GM04503 (cell line): ENCODE results near the gene EXOSC5.
"Not testable (repeated sequence)": the region's sequence is repeated elsewhere in the genome, so short reads cannot be mapped to it uniquely, and the experiment has no call there.

Source experiments
- DNase-seq: peaks from one replicate; pipeline ENCODE4 v3.0.0-alpha.2; 2012; ENCODE audit warnings: low read depth

Gene EXOSC5

DNA sequence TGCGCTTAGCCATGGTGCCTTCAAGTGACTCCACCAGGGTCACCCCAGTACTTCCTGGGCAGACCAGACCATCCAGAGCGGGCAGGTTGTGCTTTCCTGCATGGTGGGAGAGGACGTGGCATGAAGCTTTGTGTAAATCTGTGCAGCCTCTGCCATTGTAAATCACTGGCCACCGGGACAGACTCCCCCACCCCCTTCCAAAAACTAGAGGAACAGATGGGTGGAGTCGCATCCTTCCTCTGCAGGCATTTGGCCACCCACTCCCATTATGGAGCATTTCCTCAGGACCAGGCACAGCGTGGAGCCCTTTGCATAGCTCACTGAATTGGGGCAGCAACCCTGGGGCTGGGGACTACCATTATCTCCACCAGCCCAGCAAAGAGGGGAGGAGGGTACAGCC is 8.6 kb upstream of the EXOSC5 start:
- no peak for DNase-seq

DNA sequence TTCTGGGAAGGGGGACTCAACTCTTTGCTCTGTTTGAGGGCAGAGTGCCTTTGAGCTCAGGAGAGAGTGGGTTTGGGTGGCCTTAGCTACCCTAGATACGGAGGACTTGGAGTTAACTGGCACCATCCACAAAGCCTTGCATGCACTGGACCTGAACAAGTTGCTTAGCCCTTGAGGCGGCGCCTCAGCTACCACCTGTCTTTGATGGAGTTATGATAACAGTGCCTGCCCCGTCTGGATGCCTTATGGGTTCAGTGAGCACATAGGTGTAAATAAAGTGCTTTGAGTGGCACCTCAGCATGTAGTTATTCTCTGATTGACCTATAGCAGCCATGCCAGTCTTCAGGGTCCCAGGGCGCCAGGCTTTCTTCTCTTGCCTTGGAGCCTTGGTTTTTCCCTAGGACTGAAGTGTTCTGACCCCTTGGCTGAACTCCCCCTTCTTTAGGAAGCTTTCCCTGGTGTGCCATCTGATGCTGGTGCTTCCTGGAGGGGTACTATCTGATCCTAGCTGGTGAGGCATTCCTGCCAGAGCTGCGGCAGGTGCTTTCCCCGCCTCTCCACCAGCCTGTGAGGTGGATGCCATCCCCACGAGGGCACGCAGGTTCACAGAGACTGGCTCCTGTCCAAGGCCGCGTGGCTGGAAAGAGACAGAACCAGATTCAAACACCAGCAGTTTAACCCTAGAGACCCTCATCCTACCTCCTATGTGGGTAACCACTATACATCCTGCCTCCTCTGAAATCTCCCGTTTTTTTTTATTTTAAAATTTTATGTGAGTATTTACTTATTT is 6.2 kb upstream of the EXOSC5 start:
- DNase-seq: no peak

DNA sequence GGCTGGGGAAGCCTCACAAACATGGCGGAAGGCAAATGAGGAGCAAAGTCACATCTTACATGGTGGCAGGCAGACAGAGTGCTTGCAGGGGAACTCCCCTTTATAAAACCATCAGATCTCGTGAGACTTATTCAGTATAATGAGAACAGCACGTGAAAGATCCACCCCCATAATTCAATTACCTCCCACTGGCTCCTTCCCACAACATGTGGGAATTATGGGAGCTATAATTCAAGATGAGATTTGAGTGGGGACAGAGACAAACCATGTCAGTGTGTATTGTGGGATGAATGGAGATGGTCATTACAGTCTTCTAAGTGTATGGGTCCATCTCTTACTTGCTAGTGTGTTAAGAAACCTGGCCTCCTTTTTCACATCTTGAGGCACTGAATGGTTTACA is 4.9 kb upstream of the EXOSC5 start:
- no peak for DNase-seq

DNA sequence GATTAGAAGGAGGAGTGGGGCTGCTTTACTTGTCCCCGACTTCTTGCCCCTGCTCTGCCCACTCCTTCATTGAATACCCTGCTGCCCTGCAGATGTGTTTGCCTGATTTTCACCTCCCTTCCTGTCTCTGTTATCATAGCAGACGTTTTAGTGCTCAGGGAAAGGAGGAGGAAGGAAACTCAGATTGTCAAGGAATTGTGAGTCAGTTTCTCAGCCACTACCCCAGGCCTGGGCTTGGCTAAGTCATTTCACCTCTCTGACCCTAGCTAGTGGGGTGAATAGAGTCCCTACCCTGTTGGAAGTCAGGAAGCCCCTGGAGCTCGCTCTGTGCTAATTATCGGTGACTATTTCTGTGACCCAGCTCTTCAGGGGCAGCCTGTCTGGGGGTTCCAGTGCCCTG is 4.3 kb upstream of the EXOSC5 start:
- DNase-seq: no peak

DNA sequence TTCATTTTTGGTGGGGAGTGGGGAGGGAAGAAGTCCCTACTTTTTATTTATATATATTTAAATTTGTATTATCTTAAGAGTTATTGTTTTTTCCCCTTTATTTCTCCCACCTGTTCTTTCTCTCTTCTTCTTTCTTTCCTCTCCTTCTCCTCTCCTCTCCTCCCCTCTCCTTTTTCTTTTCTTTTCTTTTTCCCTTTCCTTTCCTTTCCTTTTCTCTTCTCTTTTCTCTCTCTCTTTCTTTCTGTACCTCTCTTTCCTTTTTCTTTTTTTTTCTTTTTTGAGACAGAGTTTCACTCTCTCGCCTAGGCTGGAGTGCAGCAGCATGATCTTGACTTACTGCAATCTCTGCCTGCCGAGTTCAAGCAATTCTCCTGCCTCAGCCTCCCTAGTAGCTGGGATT is 2.4 kb upstream of the EXOSC5 start:
- no peak for DNase-seq

DNA sequence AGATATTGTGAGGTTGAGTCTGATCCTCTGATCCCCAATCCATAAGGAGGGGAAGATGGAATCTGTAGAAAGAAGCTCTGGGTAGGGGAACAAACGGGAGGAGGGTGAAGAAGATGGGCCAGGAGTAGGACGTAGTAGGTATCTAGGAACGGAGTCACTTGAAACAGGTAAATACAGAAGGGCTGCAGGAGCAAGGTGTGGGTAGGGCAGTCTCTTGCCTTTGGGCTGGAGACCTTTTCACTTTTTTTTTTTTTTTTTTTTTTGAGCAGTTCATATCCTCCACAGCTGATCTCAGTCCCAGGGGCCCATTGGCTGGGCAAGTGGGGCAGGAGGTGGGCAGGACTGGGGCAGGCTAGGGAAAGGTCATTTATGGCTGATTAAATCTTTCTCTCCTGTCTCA is 1.9 kb upstream of the EXOSC5 start:
- DNase-seq: no peak

DNA sequence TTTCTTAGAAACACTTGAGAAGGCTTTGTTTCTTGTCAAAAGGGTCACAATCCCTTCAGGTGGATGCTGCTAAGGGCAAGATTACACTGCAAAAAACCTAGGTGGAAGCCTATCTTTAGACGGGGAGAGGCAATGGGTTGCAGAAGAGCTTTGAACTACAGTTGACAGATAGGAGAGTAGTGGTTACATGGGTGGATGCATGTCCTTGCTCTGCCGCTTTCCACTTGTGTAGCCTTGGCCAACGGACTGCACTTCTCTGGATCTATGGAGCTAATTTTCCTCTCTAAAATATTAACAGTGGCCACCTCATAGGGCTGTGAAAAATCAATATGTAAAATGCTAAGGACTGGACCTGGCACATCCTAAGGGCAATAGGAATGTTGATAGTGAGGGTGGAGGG is 1.4 kb upstream of the EXOSC5 start:
- no peak for DNase-seq

DNA sequence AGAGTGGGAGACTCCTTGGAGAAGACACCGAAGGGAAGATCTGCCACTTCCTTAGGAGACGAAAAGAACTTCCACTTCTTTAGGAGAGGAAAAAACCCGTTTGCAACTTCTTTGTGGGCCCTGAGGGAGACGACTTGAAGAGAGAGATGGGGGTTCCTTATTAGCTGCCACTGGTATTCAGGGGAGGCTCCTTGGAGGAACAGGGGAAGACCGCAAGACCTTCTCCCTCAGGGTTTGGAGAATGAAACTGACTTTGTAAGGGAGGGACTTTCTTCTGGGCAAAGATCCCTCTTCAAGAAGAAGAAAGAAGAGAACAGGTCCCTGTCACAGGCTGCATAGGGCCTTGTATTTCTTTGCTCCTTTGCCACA is 875 bp upstream of the EXOSC5 start:
- no peak for DNase-seq

DNA sequence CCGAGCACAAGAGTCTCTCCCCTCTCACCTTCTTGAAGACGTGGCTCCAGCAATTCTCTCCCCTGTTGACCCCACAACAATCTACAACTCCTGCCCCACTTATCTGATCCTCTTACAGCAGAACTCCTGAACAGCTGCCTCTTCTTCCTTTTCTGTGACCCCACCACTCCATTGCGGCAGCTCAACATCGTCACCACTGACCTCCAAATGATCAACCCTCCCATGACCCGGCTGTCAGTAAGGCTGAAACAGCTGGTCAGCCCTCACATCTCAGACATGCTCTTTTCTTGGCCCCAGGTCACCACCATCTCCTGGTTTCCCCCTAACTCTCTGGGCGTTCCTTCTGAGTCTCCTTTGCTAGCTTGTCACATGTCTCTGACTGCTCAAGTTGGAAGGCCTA is 1.8 kb downstream of the EXOSC5 start:
- DNase-seq: no peak

DNA sequence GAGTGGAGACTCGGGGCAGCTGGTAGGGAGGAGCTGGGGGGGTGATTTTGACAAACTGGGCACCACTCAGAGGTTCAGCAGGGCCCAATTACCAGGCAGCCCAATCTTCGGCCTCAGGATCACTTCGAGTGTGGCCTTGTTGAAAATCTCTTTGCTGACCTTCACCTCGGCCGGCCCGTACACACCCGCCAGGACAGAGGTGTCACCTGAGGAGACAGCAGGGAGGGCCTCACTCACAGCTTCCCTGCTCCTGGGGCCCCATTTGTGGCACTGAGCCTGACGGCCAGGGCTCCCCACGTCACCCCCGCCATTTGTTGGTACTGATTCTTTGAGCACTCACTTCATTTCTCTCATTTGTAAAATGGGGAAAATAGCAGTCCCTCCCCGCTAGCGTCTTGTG is 4.4 kb downstream of the EXOSC5 start:
- DNase-seq: no peak

DNA sequence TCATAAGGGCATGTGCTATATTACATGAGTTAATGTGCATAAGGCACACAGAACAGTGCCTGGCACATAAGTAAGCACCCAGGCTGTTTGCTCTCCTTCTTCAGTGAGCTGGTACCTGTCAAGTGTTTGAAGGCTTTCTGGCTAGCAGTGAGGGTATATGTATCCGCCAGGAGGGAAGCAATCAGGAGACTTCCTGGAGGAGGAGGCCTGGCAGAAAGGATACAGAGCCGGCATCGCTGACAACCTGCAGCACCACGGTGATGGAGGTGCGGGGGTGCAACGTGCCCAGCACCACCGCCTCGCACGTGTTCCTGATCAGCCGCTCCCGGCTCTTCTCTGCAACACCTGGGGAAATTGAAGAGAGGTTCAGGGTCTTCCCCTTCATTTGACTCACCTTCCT is 5.5 kb downstream of the EXOSC5 start:
- no peak for DNase-seq

DNA sequence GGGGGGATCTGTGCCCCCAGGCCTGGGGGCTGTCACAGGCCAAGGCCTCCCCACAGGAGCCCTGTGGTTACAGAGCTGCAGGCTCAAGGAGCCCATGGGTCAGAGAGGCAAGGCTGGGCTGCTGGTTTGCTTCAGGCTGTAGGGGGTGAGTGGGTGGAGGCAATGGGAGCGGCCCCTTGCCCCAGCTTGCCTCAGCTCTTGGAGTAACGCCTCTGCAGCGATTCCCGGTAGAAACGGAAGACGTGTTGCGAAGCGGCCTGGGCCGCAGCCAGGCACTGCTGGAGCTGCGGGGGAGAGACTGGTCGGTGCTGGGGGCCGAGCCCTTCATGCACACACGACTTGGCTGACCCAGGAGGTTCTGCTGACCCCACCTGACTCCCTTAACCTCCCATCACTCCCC is 10.7 kb downstream of the EXOSC5 start:
- DNase-seq: no peak

DNA sequence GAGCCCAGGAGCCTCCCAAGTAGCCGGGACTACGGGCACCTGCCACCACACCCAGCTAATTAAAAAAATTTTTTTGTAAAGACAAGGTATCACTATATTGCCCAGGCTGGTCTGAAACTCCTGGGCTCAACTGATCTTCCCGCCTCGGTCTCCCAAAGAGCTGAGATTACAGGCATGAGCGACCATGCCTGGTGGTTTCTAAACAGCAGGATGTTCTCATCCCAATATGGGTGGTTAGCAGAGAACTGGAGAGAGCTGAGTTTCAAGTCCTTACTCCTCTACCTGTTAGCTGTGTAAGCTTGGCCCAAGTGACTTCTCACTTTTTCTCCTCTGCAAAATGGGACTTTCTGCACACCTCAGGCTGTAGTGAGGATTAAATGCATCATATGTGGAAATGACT is 12.8 kb downstream of the EXOSC5 start:
- no peak for DNase-seq

DNA sequence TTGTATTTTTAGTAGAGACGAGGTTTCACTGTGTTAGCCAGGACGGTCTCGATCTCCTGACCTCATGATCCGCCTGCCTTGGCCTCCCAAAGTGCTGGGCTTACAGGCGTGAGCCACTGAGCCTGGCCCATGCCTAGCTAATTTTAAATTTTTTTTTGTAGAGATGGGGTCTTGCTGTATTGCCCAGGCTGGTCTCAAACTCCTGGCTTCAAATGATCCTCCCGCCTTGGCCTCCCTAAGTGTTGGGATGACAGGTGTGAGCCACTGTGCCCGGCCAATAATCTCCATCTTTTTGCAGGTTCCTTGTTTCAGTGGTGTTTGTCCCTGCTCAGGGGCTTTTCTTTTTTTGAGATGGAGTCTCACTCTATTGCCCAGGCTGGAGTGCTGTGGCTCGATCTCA is 15.6 kb downstream of the EXOSC5 start:
- DNase-seq: not testable (repeated sequence)

DNA sequence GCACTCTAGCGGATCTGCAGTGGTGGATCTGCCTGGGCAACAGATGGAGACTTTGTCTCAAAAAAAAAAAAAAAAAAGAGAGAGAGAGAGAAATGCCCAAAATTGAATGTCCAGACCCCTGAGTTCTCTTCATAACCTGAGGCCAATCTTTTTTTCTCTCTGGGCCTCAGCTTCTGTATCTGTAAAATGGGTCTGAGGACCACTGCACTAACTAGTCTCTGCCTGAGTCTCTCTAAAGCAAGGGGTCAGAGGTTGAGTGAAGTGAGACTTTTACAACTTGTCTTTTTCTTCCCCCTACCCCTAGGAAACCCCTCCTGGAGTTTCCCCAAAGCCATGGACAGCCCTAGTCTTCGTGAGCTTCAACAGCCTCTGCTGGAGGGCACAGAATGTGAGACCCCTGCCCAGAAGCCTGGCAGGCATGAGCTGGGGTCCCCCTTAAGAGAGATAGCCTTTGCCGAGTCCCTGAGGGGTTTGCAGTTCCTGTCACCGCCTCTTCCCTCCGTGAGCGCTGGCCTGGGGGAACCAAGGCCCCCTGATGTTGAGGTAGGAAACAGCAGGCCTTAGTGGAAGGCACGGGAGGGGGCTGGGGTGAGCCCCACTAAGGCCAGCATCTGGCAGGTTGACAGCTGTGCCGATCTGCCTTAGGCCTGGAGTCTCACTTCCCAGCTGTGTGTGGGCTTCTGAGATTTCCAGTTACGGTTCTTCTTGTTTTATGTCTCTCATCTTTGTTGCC is 19.0 kb downstream of the EXOSC5 start:
- no peak for DNase-seq

DNA sequence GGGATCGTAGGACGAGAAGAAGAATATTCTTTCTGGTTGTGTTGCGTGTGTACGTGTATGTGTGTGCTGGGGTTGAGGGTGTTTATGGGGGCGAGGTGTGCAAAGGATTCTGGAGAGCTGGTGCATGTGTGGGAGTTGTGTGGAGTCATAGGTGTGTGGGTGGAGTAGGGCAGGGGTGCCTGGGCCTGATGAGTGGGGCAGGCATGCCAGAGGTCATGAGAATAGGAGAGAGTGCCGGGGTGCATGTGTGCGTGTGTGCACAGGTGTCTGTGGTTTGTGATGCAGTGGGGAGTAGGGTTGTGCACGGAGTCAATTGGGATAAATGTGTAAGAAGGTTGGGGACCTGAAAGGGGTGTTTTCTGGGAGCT is 20.2 kb downstream of the EXOSC5 start:
- no peak for DNase-seq

DNA sequence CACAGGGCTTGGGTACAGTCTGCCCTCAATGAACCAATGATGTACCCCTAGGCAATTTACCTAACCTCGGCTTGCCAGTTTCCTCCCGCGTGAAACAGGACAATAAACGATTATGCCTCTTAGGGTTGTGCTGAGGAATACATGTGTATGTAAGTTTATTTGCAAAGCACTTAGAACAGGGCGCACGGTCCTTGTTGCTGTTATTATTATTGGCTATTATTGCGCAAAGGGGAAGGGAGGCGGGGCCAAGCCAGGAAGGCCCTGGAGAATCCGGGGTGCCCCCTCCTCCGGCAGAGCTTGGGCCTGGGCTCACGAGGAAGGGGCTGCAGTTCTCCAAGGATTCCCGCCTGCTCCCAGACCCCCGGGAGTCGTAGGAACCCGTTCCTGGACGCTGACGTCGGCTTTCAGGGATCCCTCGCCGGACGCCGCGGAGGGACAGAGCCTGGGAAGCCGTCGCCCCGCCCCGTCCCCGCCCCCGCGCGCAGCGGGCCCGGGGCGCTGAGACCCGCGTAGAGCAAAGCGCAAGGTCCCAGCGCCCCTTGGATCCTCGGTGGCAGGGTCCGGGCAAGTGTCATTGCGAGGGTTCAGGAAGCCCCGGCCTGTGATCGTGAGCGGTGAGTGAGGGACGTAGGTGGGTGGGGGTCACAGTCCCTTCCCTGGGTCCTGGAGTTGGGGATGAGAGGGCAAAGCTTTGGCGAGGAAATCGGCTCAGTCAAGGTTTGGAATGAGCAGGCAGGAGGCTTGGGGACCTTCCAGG is 20.7 kb downstream of the EXOSC5 start, which contains the start of gene TMEM91:
TSS of gene TMEM91 (plus strand) at position 293 of the 757 bp plus-strand sequence. CDS start 1,777 bp downstream, outside the sequence.
- no peak for DNase-seq

DNA sequence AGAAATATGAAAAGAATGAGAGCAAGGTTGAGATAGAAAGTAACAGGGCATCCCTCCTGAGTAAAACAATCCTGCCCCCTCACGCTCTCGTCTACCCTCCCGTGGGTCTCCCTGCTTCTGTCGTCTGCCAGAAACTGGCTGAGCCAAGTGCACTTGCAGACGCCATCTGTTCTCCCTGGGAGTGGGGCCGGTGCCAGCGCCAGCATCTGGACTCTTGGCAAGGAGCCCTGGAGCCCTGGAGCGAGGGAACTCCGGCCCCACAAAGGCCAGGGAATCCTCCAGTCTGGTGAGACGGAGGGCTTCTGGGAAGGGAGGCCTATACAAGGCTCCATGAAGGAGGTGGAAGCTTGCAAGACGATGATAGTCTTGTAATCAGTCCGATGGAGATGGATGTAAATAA is 23.2 kb downstream of the EXOSC5 start:
- no peak for DNase-seq

DNA sequence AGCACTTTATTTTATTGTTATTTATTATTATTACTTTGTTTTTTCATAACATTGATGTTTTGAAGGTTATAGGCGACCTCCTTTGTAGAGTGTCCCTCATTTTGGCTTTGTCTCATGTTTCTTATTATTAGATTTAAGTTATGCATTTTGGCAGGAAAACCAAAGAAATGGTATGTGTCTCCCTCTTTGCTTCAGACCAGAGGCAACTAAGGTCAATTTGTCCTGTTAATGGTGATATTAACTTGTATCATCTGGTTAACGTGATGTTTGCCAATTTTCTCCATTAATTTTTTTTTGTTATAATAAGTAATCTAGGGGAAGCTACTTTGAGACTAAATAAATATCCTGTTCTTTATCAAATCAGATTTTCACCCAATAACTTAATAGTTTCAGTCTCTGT is 24.7 kb downstream of the EXOSC5 start:
- no peak for DNase-seq

DNA sequence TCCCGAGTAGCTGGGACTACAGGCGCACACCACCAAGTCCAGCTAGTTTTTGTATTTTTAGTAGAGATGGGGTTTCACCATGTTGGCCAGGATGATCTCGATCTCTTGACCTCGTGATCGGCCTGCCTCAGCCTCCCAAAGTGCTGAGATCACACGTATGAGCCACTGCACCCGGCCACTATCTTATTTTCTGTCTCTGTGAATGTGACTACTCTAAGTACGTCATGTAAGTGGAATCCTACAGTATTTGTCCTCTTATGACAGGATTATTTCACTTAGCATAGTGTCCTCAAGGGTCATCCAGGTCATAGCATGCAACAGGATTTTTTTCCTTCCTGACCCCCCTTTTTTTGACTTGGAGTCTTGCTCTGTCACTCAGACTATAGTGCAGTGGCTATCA is 25.6 kb downstream of the EXOSC5 start:
- no peak for DNase-seq

DNA sequence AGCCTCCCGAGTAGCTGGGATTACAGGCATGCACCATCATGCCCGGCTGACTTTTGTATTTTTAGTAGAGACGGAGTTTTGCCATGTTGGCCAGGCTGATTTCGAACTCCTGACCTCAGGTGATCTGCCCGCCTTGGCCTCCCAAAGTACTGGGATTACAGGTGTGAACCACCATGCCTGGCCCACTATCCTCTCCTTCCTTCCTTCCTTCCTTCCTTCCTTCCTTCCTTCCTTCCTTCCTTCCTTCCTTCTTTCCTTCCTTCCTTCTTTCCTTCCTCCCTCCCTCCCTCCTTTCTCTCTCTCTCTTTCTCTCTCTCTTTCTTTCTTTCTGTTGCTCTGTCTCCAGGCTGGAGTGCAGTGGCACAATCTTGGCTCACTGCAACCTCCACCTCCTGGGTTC is 26.0 kb downstream of the EXOSC5 start:
- DNase-seq: not testable (repeated sequence)

DNA sequence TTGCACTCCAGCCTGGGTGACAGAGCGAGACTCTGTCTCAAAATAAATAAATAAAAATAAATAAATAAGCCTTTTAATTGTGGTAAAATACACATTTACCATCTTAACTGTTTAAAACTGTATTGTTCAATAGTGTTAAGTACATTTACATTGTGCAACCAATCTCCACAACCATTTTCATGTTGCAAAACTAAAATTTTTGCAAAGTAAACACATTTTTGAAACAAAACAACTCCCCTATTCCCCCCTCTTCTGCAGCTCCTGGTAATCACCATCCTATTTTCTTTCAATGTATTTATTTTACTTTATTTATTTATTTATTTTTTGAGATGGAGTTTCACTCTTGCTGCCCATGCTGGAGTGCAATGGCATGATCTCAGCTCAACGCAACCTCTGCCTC is 27.4 kb downstream of the EXOSC5 start:
- DNase-seq: no peak

DNA sequence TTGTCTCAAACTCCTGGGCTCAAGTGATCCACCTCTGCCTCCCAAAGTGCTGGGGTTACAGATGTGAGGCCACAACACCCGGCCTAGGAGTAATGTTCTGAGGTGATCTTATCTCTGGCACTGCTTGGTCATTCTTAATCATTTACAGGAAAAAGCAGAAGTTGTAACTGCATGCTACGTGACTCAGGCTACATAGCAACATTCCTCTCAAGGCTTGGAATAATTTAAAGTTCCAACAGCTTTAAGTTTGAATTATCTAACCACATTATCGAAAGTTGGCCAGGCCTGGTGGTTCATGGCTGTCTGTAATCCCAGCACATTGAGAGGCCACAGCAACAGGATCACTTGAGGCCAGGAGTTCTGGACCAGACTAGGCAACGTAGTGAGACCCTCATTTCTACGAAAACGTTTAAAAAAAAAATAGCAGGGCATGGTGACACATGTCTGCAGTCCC is 29.3 kb downstream of the EXOSC5 start:
- DNase-seq: peak; percentile 91
